Measurements from ENCODE around the gene SPIRE2.
"Not testable (repeated sequence)": the region's sequence is repeated elsewhere in the genome, so short reads cannot be mapped to it uniquely, and the experiment has no call there.

Gene SPIRE2

DNA sequence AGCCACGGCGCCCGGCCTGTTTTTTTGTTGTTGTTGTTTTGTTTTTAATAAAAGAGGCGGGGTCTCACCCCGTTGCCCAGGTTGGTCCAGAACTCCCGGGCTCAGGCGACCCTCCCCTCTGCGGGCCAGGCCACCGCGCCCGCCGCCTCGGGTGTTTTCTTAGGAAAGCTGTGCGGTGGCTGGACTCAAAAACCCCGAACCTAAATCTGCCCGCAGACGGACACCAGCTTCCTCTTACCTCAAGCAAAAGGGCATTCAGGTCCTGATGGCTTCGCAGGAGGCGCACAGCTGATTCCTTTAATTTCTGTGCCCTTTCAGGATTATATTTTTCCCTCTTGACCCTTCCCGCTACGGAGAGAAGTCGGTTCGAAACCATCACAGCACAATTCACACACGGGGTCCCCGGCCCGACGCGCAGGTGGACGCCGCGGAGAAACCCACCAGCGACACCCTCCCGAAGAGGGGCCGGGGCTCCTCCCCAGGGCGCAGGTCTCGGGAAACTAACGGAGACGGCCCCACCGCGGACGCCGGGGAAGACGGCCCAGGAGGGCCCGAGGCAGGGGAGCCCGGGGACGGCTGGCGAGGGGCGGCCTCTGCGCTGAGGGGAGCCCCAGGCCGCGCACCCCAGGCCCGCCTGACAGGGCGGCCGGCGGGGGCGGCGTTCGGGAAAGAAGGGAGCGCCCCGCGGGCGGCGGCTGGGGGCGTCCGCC is 12.5 kb upstream of the SPIRE2 start:
- DNase-seq = no peak

DNA sequence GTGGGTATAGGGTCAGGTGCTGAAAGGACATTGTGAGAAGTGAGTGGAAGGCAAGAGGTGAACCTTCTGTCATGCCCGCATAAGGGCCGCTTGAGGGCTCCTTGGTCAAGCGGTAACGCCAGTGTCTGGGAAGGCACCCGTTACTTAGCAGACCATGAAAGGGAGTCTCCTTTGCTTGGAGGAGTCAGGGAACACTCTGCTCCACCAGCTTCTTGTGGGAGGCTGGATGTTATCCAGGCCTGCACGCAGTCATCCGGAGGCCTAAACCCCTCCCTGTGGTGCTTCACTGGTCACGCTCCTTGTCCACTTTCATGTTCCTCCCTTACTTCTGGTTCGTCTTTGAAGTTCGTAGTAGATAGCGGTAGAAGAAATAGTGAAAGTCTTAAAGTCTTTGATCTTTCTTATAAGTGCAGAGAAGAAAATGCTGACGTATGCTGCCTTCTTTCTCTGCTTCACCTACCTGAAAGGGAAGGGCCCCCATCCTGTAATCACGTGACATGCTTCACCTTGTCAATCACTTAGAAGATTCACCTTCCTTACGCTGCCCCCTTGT is 9.3 kb upstream of the SPIRE2 start:
- not testable (repeated sequence) for DNase-seq

GRCh38 chr16:89819448-89819847 is 8.8 kb upstream of the SPIRE2 start:
- DNase-seq = not testable (repeated sequence)

GRCh38 chr16:89821438-89822187 is 6.7 kb upstream of the SPIRE2 start:
- DNase-seq = no peak

GRCh38 chr16:89822188-89823086 is 5.8 kb upstream of the SPIRE2 start:
- DNase-seq = no peak

GRCh38 chr16:89823087-89823823 is 5.0 kb upstream of the SPIRE2 start:
- DNase-seq = no peak

DNA sequence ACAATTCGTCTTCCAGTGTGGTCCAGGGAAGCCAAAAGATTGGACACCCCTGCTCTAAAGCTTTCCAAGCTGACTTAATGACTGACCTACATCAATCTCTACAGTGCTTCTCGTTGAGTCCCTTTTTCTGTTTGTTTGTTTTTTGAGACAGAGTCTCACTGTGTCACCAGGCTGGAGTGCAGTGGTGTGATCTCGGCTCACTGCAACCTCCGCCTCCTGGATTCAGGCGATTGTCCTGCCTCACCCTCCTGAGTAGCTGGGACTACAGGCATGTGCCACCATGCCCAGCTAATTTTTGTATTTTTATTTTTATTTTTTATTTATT is 4.5 kb upstream of the SPIRE2 start:
- DNase-seq = not testable (repeated sequence)

DNA sequence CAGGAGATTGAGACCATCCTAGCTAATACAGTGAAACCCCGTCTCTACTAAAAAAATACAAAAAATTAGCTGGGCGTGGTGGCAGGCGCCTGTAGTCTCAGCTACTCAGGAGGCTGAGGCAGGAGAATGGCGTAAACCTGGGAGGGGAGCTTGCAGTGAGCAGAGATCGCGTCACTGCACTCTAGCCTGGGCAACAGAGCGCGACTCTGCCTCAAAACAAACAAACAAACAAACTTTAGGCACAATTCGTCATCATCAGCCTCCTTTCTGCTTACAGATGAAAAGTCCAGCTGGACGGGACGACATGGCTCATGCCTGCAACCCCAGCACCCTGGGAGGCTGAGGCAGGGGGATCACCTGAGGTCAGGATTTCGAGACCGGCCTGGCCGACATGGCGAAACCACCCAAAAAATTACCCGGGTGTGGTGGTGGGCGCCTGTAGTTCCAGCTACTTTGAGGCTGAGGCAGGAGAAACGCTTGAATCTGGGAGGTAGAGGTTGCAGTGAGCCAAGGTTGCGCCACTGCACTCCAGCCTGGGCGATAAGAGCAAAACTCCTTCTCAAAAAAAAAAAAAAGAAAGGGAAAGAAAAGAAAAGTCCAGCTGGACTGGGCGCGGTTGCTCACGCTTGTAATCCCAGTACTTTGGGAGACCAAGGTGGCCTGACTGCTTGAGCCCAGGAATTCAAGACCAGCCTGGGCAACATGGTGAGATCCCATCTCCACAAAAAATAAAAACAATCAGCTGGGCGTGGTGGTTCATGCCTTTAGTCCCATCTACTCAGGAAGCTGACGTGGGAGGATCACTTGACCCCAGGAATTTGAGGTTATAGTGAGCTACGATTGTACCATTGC is 1.5 kb upstream of the SPIRE2 start:
- DNase-seq = no peak

DNA sequence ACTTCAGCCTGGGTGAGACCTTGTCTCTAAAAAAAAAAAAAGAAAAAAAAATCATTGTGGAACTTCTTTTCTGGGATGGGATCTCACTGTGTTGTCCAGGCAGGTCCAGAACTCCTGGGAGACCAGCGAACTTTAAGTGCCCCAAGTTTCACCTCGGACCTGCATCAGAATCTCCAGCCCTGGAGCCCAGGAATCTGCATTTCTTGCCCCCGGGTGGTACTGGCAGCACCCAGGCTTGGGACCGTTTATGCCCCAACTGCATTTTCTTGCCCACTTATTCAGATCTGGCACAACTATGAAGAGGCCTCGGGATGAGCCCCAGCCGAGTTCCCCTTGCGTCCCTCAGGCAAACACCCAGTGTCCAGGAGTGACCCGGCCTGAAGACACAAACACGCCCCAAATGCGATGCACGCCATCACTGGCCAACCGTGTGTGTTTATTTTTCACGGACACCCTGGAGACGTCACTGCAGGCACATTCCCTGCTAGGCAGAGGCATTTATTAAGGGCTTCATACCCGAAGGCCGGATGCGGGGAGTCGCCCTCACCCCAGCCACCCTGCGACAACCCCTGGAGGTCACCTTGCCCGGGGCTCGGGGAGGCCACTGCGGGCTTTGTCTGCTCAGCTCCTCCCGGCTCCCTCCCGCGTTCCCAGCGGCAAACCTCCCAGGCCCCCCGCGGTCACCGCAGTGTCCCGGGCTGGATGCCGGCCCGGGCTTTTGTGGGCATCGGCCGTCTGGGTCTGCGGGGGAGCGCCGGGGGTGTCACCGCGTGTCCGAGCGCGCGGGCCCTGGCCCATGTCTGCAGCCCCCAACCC is 684 bp upstream of the SPIRE2 start:
- no peak for DNase-seq

GRCh38 chr16:89828870-89829629 is 775 bp downstream of the SPIRE2 start:
- no peak for DNase-seq

DNA sequence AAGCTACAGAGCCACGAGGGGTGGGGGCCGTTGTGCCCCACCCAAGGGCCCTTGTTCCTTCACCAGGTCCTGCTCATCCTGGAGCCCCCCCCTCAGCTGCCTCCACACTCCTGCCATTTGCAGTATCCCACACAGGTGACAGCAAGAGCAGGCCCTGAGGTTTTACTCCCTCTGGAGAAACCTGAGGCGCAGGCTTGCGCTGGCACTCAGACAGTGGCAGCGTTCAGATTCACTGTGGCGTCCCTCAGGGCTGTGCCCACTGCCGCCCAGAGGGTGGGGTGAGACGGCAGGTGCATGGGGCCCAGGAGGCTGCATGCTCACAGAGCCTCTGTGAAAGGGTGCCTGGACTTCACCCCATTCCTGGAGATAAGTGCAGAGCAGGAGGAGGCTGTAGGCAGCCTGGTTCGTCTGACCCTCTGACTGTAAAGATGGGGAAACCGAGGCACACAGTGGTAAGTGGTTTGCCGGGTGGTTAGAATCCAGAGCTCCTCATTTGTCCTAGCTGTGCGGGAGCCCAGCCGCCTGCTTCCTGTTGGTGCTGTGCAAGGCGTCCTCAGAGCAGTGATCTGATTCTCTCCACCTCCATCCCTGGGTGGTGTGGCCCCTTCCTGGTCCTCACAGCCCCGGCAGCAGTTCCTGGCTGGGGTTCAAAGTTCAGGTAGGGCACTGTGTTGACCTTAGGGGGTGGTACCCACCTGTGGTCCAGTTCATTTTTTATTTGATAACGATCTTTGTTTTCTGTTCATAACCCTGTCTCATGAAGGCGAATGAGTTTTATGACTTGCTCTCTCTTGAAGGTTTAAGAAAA is 1.6 kb downstream of the SPIRE2 start:
- no peak for DNase-seq

DNA sequence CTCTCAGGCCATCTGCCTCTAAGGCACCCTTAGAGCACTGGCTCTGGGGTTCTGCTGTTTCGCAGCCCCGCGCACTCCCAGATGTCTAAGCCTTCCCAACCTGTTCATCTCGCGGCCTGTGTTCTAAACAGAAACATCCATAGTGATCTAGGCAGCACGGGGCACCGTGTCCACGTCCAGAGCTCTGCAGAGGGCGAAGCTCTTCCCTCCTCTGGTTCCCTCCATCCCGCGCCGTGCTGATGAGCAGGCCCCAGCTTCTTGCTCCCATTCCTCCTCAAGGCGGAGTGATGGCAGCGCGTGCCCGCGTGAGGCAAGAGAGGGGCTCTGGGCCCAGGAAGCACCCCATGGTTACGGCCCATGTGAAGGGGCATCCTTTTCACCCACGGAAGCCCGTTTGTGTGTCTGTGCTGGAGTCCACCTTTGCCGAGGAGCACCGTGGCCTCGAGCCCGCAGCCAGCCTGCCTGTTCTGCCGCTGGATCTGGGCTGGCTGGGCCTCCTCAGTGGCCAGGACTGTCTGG is 3.6 kb downstream of the SPIRE2 start:
- DNase-seq = no peak

GRCh38 chr16:89833664-89834363 is 5.5 kb downstream of the SPIRE2 start:
- DNase-seq = not testable (repeated sequence)

DNA sequence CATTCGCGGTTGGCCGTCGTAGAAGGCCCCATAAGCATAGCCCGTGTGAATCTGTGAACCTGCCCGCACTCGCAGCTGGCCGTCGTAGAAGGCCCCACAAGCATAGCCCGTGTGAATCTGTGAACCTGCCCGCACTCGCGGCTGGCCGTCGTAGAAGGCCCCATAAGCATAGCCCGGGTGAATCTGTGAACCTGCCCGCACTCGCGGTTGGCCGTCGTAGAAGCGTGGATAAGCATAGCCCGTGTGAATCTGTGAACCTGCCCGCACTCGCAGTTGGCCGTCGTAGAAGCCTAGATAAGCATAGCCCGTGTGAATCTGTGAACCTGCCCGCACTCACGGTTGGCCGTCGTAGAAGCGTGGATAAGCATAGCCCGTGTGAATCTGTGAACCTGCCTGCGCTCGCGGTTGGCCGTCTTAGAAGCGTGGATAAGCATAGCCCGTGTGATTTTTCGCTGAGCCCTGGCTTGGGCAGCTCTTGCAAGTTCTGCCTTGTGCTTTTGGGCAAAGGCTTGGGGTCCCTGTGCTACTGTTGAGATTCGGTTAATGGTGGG is 6.6 kb downstream of the SPIRE2 start:
- DNase-seq = not testable (repeated sequence)

- DNase-seq = not testable (repeated sequence)
These were observed 8.2 kb downstream of the SPIRE2 start for GRCh38 chr16:89836484-89836883.

GRCh38 chr16:89837014-89837546 is 8.8 kb downstream of the SPIRE2 start:
- no peak for DNase-seq

GRCh38 chr16:89841275-89841674 is 13.0 kb downstream of the SPIRE2 start:
- no peak for DNase-seq

All from activated CD4-positive, alpha-beta T cell treated with anti-CD3 and anti-CD28 coated beads for 4 hours (primary cell).